Activated T-helper 1 cell treated with anti-CD3 and anti-CD28 coated beads, Interleukin-12 subunit alpha, Interleukin-12 subunit beta, Interleukin-2, Interleukin-4 antibody, amounts not matched to agents 30 ng/mL and 10 ng/mL and 1 ng/mL, durations not matched to agents 14 hours and 24 hours and 36 hours (primary cell): ENCODE measurements around the gene HACE1. TPM values are rescaled to one million over a fixed set of nuclear protein-coding genes. Genes with fewer than 3 reads are reported as not detected.
A peak's percentile ranks its signal among the peaks of the same experiment; 100 is the strongest.
"Not testable (repeated sequence)": the region's sequence is repeated elsewhere in the genome, so short reads cannot be mapped to it uniquely, and the experiment has no call there.

ENCODE experiments used
- DNase-seq: peaks from one replicate; pipeline ENCODE4 v3.0.0; 2021; ENCODE audit warnings: low spot score
- H3K27ac Mint-ChIP-seq: one replicate; pipeline ENCODE4 v1.8.0; 2021; ENCODE audit warnings: mild to moderate bottlenecking, mixed read lengths
- H3K27me3 Mint-ChIP-seq: one replicate; pipeline ENCODE4 v1.8.0; 2022; ENCODE audit warnings: mild to moderate bottlenecking, moderate library complexity, mixed read lengths; ENCODE audit not compliant: insufficient read depth
- H3K36me3 Mint-ChIP-seq: one replicate; pipeline ENCODE4 v1.8.0; 2021; ENCODE audit warnings: low read depth, mixed read lengths
- H3K4me1 Mint-ChIP-seq: one replicate; pipeline ENCODE4 v1.8.0; 2021; ENCODE audit warnings: low read depth, mixed read lengths
- H3K4me3 Mint-ChIP-seq: one replicate; pipeline ENCODE4 v1.8.0; 2021; ENCODE audit warnings: mild to moderate bottlenecking, moderate library complexity, mixed read lengths
- H3K9me3 Mint-ChIP-seq: one replicate; pipeline ENCODE4 v1.8.0; 2021; ENCODE audit warnings: mixed read lengths
- intact Hi-C: fragments of 100-400 bp; cut with micrococcal nuclease; formaldehyde crosslinking; loops from one replicate; pipeline ENCODE4 v1.15.1; 2024
- total RNA-seq: library from RNA; stranded (reverse); gene quantifications from 2 replicates; pipeline ENCODE4 v1.2.3, GENCODE V29; 2022

The HACE1 gene
- total RNA-seq, 1 donor from 2014 or later, result 16.9 TPM

- peaks cover 24% of the 10 kb centered on the region for H3K4me1 Mint-ChIP-seq
- DNase-seq, result no peak
- peak overlapping the region; percentile 65 for H3K27ac Mint-ChIP-seq
Observed at GRCh38 chr6:104860221-104860620, 502 bp upstream of the HACE1 start.

DNA sequence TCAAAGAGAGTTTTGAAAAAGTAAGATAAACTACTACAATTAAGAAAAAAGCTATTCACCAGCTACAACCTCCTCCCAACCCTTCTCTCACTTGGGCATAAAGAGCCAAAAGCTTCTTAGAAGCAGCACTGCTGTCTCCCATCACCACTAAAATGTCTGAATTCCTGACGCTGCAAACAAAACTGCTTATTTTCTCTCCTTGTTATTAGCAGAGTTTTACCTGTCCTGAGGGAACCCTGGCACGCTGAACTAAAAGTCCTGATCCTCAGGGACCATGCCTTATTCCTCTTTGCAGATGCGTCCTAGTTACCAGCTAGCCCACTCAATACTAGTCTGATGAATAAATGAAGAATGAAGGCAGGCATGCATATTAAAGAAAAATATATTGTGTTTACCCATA, 1.1 kb downstream of the HACE1 start:
- H3K27ac Mint-ChIP-seq, result peak overlapping the region; percentile 82
- no peaks in the 10 kb centered on the region for H3K27me3 Mint-ChIP-seq
- intact Hi-C loops, result loop anchor here (1.0 to 5.0 kb wide), 4 partner anchors 69 to 1664 kb away; partner anchors contain the start of gene PREP
- no peaks in the 10 kb centered on the region for H3K9me3 Mint-ChIP-seq
- H3K36me3 Mint-ChIP-seq, result no peaks in the 10 kb centered on the region
- DNase-seq, result no peak
- H3K4me3 Mint-ChIP-seq, result peak overlapping the region; percentile 95
- H3K4me1 Mint-ChIP-seq, result peaks cover 24% of the 10 kb centered on the region

More at GRCh38 chr6:104860221-104860620, 502 bp upstream of the HACE1 start:
- Mint-ChIP-seq H3K9me3 (no peaks in the 10 kb centered on the region), H3K36me3 (no peaks in the 10 kb centered on the region), H3K27me3 (peaks cover 7% of the 10 kb centered on the region), H3K4me3 (peak overlapping the region; percentile 78)
- intact Hi-C loops, result no loop called here

DNA sequence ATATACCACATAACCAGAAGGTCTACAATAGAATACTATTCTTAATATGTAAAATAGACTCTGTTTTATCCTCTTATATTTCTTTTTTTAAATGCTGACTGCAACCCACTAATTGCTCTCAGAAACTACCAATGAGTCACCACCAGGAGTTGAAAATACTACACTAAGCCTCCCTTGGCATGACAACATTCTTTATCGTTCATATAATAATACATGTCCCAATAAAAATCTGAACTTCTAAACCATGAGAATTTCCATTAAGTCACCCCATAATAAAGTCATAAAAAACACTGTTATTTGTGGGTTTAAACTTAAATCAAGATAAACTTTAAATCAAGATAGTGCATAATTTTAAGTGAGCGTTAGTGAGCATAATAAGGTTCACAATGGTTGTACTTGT, 4.2 kb downstream of the HACE1 start:
- no peak for DNase-seq
- Mint-ChIP-seq H3K4me1 (peaks cover 16% of the 10 kb centered on the region), H3K27ac (no peak overlapping the region), H3K27me3 (no peaks in the 10 kb centered on the region), H3K9me3 (no peaks in the 10 kb centered on the region), H3K4me3 (no peak overlapping the region), H3K36me3 (peaks cover 6% of the 10 kb centered on the region)
- intact Hi-C loops, result loop anchor here (5.0 kb wide), 1 partner anchor 1667 kb away; no protein-coding TSS in a partner anchor

DNA sequence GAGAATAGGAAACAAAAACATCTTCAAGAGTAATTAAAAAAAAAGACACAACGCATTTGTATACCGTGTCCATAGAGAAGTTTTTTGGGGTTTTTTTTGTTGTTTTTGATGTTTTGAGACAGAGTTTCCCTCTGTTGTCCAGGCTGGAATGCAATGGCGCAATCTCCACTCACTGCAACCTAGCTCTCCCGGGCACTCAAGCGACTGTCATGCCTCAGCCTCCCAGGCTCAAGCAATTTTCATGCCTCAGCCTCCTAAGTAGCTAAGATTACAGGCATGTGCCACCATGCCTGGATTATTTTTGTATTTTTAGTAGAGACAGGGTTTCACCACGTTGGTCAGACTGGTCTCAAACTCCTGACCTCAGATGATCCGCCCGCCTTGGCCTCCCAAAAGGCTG, 12.0 kb downstream of the HACE1 start:
- H3K27me3 Mint-ChIP-seq, DNase-seq, H3K27ac Mint-ChIP-seq, H3K9me3 Mint-ChIP-seq, intact Hi-C loops, H3K4me1 Mint-ChIP-seq, H3K4me3 Mint-ChIP-seq: not testable (repeated sequence)
- H3K36me3 Mint-ChIP-seq, result peaks cover 18% of the 10 kb centered on the region

DNA sequence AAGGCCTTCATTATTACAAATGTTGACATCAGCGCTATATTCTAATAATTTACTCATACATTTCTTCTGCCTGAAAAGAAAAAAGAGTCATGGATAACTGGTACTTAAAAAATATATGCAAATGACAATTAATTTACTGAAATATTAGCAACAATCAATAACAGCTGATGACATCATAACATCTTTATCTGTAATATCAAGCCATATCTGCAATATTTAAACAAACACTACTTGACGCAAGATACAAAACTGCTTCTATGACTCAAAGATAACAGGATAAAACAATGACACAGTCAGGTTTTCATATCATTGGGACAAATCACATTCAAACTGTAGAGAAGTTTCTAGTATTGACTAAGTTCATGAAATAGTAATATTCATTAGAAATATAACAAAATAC, 16.5 kb downstream of the HACE1 start:
- no peaks in the 10 kb centered on the region for H3K27me3 Mint-ChIP-seq
- peaks cover 15% of the 10 kb centered on the region for H3K36me3 Mint-ChIP-seq
- no peak overlapping the region for H3K4me3 Mint-ChIP-seq
- intact Hi-C loops, result no loop called here
- H3K27ac Mint-ChIP-seq, result no peak overlapping the region
- DNase-seq, result no peak
- H3K9me3 Mint-ChIP-seq, result no peaks in the 10 kb centered on the region
- H3K4me1 Mint-ChIP-seq, result peaks cover 8% of the 10 kb centered on the region

DNA sequence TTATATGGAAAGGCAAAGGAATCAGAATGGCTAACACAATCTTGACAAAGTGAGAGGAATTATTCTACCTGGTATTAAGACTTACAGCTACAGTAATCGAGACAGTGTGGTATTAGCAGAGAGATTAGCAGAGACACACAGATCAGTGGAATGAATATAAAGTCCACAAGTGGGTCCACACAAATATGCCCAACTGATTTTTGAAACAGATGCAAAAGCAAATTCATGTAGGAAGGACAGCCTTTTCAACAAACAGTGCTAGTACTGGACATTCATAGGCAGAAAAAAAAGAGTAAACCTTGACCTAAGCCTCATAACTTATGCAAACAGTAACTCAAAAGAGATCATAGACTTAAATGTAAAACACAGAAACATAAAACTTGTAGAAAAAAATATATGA, 22.6 kb downstream of the HACE1 start:
- Mint-ChIP-seq H3K4me3 (no peak overlapping the region), H3K27ac (no peak overlapping the region), H3K9me3 (no peaks in the 10 kb centered on the region), H3K36me3 (peaks cover 23% of the 10 kb centered on the region), H3K27me3 (no peaks in the 10 kb centered on the region), H3K4me1 (no peaks in the 10 kb centered on the region)
- intact Hi-C loops, result no loop called here
- no peak for DNase-seq

GRCh38 chr6:104836479-104837020, 23.2 kb downstream of the HACE1 start:
- H3K4me3 Mint-ChIP-seq, H3K4me1 Mint-ChIP-seq, H3K27me3 Mint-ChIP-seq, H3K27ac Mint-ChIP-seq, intact Hi-C loops, H3K9me3 Mint-ChIP-seq, DNase-seq: not testable (repeated sequence)
- peaks cover 23% of the 10 kb centered on the region for H3K36me3 Mint-ChIP-seq

DNA sequence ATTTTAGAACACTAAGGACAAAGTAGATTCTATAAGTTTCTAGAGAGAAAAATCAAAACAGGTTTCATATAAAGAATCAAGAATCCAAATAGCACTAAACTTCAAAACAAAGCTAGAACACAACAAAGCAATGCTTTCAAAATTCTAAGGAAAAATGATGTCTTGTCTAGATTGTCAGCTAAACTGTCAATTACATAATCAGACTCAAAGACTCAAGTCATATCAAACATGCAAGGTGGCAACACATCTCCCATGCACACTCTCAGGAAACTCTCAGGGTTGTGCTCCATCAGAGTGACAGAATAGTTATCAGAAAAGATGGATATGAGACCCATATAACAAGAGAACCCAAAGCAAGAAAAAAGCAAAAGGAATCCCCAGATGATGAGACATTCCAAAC, 23.9 kb downstream of the HACE1 start:
- DNase-seq, result no peak
- Mint-ChIP-seq H3K4me3 (no peak overlapping the region), H3K27ac (no peak overlapping the region), H3K4me1 (no peaks in the 10 kb centered on the region), H3K27me3 (no peaks in the 10 kb centered on the region), H3K9me3 (no peaks in the 10 kb centered on the region), H3K36me3 (peaks cover 26% of the 10 kb centered on the region)
- intact Hi-C loops, result no loop called here

- no peak overlapping the region for H3K4me3 Mint-ChIP-seq
- H3K27ac Mint-ChIP-seq, result no peak overlapping the region
- H3K27me3 Mint-ChIP-seq, result no peaks in the 10 kb centered on the region
- DNase-seq, result no peak
- H3K36me3 Mint-ChIP-seq, result peaks cover 12% of the 10 kb centered on the region
- intact Hi-C loops, result no loop called here
- peaks cover 6% of the 10 kb centered on the region for H3K9me3 Mint-ChIP-seq
- H3K4me1 Mint-ChIP-seq, result no peaks in the 10 kb centered on the region
Observed at GRCh38 chr6:104829183-104829958, 30.3 kb downstream of the HACE1 start.

DNA sequence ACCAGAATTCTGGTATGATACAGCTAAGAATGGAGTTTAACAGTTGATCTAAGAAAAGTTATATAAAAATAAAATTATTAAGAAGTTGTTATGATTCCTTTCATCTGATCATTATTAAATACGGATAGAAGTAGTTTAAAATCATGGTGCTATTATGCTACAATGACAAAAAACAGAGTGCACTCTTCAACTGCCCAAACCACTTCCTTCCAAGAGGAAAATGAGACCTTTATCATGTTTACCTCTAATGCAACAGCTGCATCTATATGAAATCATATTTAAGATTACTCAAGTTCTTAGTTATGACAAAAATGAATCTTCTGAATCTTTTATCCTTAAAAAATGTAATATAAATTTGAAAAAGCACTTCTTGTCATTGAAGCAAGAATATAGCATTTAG, 31.2 kb downstream of the HACE1 start:
- H3K27ac Mint-ChIP-seq, result no peak overlapping the region
- H3K4me1 Mint-ChIP-seq, result no peaks in the 10 kb centered on the region
- peaks cover 14% of the 10 kb centered on the region for H3K36me3 Mint-ChIP-seq
- no peaks in the 10 kb centered on the region for H3K27me3 Mint-ChIP-seq
- intact Hi-C loops, result no loop called here
- peaks cover 6% of the 10 kb centered on the region for H3K9me3 Mint-ChIP-seq
- no peak overlapping the region for H3K4me3 Mint-ChIP-seq
- no peak for DNase-seq

- peaks cover 10% of the 10 kb centered on the region for H3K9me3 Mint-ChIP-seq
Observed at GRCh38 chr6:104820820-104821219, 38.9 kb downstream of the HACE1 start.

GRCh38 chr6:104816125-104816524, 43.6 kb downstream of the HACE1 start:
- DNase-seq, result no peak
- H3K27ac Mint-ChIP-seq, result no peak overlapping the region
- intact Hi-C loops, result no loop called here
- H3K4me3 Mint-ChIP-seq, result no peak overlapping the region
- H3K9me3 Mint-ChIP-seq, result peaks cover 14% of the 10 kb centered on the region
- H3K4me1 Mint-ChIP-seq, result no peaks in the 10 kb centered on the region
- H3K27me3 Mint-ChIP-seq, result no peaks in the 10 kb centered on the region
- H3K36me3 Mint-ChIP-seq, result peaks cover 25% of the 10 kb centered on the region

More at GRCh38 chr6:104820820-104821219, 38.9 kb downstream of the HACE1 start:
- H3K36me3 Mint-ChIP-seq, result peaks cover 24% of the 10 kb centered on the region
- H3K4me1 Mint-ChIP-seq, H3K27me3 Mint-ChIP-seq, DNase-seq, H3K27ac Mint-ChIP-seq, intact Hi-C loops, H3K4me3 Mint-ChIP-seq: not testable (repeated sequence)

DNA sequence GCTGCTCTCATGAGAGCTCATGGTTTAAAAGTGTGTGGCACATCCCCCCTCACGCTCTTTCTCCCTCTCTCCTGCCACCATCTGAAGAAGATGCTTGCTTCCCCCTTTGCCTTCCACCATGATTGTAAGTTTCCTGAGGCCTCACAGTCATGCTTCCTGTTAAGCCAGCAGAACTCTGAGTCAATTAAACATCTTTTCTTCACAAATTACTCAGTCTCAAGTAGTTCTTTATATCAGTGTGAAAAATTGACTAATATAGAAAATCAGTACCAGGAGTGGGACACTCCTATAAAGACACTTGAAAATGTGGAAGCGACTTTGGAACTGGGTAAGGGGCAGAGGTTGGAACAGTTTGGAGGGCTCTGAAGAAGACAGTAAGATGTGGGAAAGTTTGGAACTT, 45.0 kb downstream of the HACE1 start:
- Mint-ChIP-seq H3K36me3 (peaks cover 20% of the 10 kb centered on the region), H3K4me3 (no peak overlapping the region), H3K27me3 (no peaks in the 10 kb centered on the region), H3K4me1 (no peaks in the 10 kb centered on the region), H3K27ac (peak overlapping the region; percentile 16), H3K9me3 (peaks cover 6% of the 10 kb centered on the region)
- DNase-seq, result no peak
- intact Hi-C loops, result no loop called here
